Neutrophil (primary cell): ENCODE data around the gene NNMT.
A peak's percentile ranks its signal among the peaks of the same experiment; 100 is the strongest.

Experiments used
- H3K27ac ChIP-seq: fragments of 200-600 bp; sonication (generic); 2 replicates; pipeline ENCODE4 v1.5.1; 2016; ENCODE audit warnings: mild to moderate bottlenecking, moderate library complexity
- H3K27me3 ChIP-seq: fragments of 200-600 bp; sonication (generic); 2 replicates; pipeline ENCODE4 v1.6.0; 2016; ENCODE audit warnings: mild to moderate bottlenecking
- H3K36me3 ChIP-seq: fragments of 200-600 bp; sonication (generic); 2 replicates; pipeline ENCODE4 v1.5.1; 2017
- H3K4me1 ChIP-seq, 2 experiments: fragments of 200-600 bp in 1 of 2; sonication (generic) in 1 of 2; 1 replicate in 1 of 2; 2 replicates in 1 of 2; pipeline versions ENCODE4 v1.5.1 to v1.6.1; 2013 to 2016; ENCODE audit warnings: low read depth in 1 of 2, low read length in 1 of 2, mild to moderate bottlenecking in 1 of 2, moderate library complexity in 1 of 2; ENCODE audit not compliant: control insufficient read depth in 1 of 2, insufficient read depth in 1 of 2
- H3K4me3 ChIP-seq, 2 experiments: fragments of 200-600 bp in 1 of 2; sonication (generic) in 1 of 2; 1 replicate in 1 of 2; 2 replicates in 1 of 2; pipeline ENCODE4 v1.5.1; 2013 to 2016; ENCODE audit warnings: low read depth in 1 of 2, low read length in 1 of 2, mild to moderate bottlenecking in 1 of 2, moderate library complexity in 1 of 2
- H3K9me3 ChIP-seq: fragments of 200-600 bp; sonication (generic); 2 replicates; pipeline ENCODE4 v1.5.1; 2016
- TF ChIP-seq, protein P1 (sequence below): fragments of 200-600 bp; sonication (generic); IDR thresholded peaks from 2 replicates; pipeline ENCODE4 v1.5.1; 2016; ENCODE audit warnings: antibody characterized with exemption

Gene NNMT

DNA sequence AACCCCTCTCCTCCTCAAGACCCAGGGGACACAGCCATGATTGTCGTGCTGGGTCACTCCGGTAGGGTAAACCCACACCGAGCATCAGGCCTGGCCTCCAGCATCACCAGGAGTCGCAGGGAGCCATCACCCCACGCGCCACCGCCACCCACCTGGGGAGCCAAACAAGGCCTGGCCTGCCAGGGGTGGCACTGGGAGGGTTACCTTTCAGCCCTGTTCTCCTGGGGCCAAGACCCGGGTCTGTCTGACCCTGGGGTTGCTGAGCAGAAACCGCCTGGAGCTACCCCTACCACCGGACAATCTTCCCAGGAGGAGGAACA is 39.3 kb upstream of the NNMT start:
- TF ChIP-seq, protein P1, sequence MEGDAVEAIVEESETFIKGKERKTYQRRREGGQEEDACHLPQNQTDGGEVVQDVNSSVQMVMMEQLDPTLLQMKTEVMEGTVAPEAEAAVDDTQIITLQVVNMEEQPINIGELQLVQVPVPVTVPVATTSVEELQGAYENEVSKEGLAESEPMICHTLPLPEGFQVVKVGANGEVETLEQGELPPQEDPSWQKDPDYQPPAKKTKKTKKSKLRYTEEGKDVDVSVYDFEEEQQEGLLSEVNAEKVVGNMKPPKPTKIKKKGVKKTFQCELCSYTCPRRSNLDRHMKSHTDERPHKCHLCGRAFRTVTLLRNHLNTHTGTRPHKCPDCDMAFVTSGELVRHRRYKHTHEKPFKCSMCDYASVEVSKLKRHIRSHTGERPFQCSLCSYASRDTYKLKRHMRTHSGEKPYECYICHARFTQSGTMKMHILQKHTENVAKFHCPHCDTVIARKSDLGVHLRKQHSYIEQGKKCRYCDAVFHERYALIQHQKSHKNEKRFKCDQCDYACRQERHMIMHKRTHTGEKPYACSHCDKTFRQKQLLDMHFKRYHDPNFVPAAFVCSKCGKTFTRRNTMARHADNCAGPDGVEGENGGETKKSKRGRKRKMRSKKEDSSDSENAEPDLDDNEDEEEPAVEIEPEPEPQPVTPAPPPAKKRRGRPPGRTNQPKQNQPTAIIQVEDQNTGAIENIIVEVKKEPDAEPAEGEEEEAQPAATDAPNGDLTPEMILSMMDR: no peak
- Histone ChIP-seq H3K36me3 (no peaks in the 10 kb centered on the region), H3K4me3 (no peak overlapping the region), H3K27ac (no peak overlapping the region), H3K4me1 (peaks cover 10 to 12% of the 10 kb centered on the region in 2 experiments), H3K27me3 (peaks cover 5% of the 10 kb centered on the region), H3K9me3 (no peaks in the 10 kb centered on the region)

DNA sequence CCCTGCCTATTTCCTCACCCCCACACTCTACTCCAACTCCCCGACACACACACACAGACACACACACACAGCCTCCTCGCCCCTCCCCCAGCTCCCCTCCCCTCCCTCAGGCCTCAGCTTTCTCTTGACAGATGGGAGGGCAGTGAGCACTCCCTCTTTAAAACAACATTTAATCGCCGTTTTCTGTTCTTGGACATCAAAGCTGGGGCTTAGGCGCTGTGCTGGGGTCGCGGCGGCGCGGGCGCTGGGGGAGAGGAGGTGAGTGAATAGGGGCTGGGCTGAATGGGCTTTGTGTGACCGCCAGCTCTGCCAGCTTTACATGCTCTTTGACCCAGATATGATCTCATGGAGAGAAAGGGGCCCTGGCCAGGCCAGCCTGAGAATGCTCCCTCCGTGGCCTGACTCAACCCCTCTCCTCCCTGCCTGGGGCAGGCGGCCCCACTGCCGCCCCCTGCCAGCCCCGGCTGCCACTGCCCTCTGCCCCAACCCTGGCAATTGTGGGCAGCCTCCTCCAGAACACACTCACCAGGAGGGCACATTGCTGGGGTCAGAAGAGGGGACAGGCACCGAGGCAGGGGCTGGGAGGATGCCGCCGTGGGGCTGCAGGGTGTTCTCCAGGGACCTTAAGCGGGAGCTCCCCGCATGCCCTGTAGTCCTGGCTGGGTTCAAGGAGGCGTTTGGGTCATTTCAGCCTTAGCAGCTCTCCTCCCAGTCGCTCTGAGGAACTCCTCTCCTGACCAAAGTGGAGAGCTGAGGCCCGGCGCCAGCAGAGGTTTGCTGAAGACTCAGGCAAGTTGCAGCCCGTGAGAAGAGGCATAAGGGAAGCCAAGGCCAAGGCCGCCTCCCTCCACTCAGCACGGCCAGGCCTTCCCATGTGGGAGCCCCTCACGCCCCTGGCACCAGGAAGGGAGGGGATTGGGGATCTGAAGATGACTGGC is 38.3 kb upstream of the NNMT start:
- peak overlapping the region; percentile 60 for H3K27ac ChIP-seq
- no peaks in the 10 kb centered on the region for H3K9me3 ChIP-seq
- H3K36me3 ChIP-seq: no peaks in the 10 kb centered on the region
- TF ChIP-seq, protein P1: no peak
- no peak overlapping the region for H3K4me3 ChIP-seq
- H3K4me1 ChIP-seq: peaks cover 10 to 12% of the 10 kb centered on the region in 2 experiments
- peaks cover 9% of the 10 kb centered on the region for H3K27me3 ChIP-seq

DNA sequence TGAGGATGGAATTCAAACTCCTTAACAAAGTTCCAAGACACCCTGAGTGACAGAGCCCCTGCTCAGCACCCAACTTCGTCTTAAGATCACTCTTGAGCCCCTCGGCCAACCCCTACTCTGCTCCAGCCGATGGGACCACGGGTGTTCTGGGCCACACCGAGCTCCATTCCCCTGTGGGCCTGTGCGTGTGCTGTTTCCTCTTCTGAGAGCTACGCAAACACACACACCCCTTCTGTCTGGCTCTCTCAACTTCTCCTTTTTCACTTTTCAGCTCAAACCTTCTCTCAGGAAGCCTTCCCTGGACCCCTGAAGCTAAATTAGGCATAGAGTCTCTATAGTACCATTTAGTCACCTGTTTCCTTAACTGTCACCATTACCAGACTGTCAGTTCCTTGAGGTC is 37.5 kb upstream of the NNMT start:
- Histone ChIP-seq H3K27ac (peak overlapping the region; percentile 60), H3K36me3 (no peaks in the 10 kb centered on the region), H3K9me3 (no peaks in the 10 kb centered on the region), H3K4me1 (peaks cover 10 to 12% of the 10 kb centered on the region in 2 experiments), H3K27me3 (peaks cover 17% of the 10 kb centered on the region), H3K4me3 (peak overlapping the region in 1 of 2 experiments; percentile 7)
- TF ChIP-seq, protein P1: peak; percentile 9

DNA sequence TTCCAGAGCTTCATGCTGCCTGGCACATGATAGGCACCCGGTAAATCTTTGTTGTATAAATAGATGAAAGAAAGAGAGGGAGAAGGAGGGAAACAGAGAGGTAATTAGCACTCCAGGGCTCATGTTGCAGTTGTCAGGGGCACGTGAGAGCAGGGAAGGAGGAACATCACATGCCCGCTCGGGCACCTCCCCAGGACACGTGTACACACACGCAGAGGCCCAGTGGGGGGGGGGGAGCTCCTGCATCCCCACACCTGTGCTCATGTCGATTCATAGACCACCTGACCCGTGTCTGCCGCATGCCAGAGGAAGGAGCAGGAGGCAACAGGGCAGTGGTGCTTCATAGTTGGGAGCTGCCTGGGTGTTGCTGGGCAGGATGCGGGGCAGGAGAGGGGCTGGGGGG is 37.1 kb upstream of the NNMT start:
- H3K4me3 ChIP-seq: peak overlapping the region in 1 of 2 experiments; percentile 7
- peak overlapping the region; percentile 60 for H3K27ac ChIP-seq

DNA sequence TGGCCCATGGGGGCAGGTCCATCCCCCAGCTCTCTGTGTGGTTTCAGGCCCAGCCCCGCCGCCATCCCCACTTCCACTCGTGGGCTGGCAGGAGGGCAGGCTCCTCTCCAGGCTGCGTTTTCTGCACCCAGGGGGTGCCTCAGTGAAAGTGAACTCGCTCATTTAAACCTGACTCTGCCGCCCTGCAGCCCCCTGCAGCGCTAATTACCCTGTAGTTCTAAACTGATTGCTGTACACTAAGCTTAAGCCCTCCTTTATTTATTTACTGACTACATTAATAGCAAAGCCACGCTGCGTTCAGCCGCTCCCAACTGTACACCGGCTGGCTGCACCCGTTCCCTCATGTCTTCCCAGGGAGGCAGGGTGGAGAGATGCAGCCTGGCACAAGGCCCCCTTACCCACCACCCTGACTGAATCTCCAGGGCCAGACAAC is 36.6 kb upstream of the NNMT start:
- no peaks in the 10 kb centered on the region for H3K9me3 ChIP-seq
- H3K4me1 ChIP-seq: peaks cover 10 to 12% of the 10 kb centered on the region in 2 experiments
- no peaks in the 10 kb centered on the region for H3K36me3 ChIP-seq
- TF ChIP-seq, protein P1: no peak
- no peak overlapping the region for H3K4me3 ChIP-seq
- no peak overlapping the region for H3K27ac ChIP-seq
- peaks cover 25% of the 10 kb centered on the region for H3K27me3 ChIP-seq

More for the DNA sequence above, 37.1 kb upstream of the NNMT start:
- H3K9me3 ChIP-seq: no peaks in the 10 kb centered on the region
- peaks cover 10 to 12% of the 10 kb centered on the region in 2 experiments for H3K4me1 ChIP-seq
- TF ChIP-seq, protein P1: no peak
- peaks cover 21% of the 10 kb centered on the region for H3K27me3 ChIP-seq
- no peaks in the 10 kb centered on the region for H3K36me3 ChIP-seq
